Measurements from ENCODE around the gene TERT. TPM values are rescaled to one million over a fixed set of nuclear protein-coding genes. Genes with fewer than 3 reads are reported as not detected.
"Not testable (repeated sequence)": the region's sequence is repeated elsewhere in the genome, so short reads cannot be mapped to it uniquely, and the experiment has no call there.

Gene TERT
- total RNA-seq, 1 experiment from 2014 or later = 3.3 TPM

- no peaks in the 10 kb centered on the region for H3K27me3 ChIP-seq (ENCODE audit: low read length)
- peaks cover 7% of the 10 kb centered on the region; the same call in 1 of the 2 replicates for H4K20me1 ChIP-seq (ENCODE audit: insufficient read depth, low read depth, low read length)
- H3K79me2 ChIP-seq (ENCODE audit: low read length) = no peaks in the 10 kb centered on the region; the same call in 1 of the 2 replicates
- H3K9me3 ChIP-seq (ENCODE audit: low read length) = no peaks in the 10 kb centered on the region
- no peaks in the 10 kb centered on the region for H3K9me2 ChIP-seq (replicated peaks; ENCODE audit: insufficient read depth, low read length)
- no peak overlapping the region for H3K4me3 ChIP-seq (ENCODE audit: low read length)
- H3K27ac ChIP-seq (ENCODE audit: low read length) = no peak overlapping the region
- H3K4me1 ChIP-seq (ENCODE audit: low read length) = no peaks in the 10 kb centered on the region
- H3K9ac ChIP-seq (ENCODE audit: low read length) = no peak overlapping the region
- H2AFZ ChIP-seq (ENCODE audit: low read length) = no peak overlapping the region
- no peak for DNase-seq
- peaks cover 6% of the 10 kb centered on the region for H3K36me3 ChIP-seq (ENCODE audit: insufficient read depth, low read length)
- H3K4me2 ChIP-seq (ENCODE audit: low read depth, low read length, poor library complexity, severe bottlenecking) = no peak overlapping the region
Observed at GRCh38 chr5:1334831-1335539, 40.1 kb upstream of the TERT start.

GRCh38 chr5:1333986-1334385 lies 39.1 kb upstream of the TERT start:
- H3K4me2 ChIP-seq (ENCODE audit: low read depth, low read length, poor library complexity, severe bottlenecking) = no peak overlapping the region
- H3K79me2 ChIP-seq (ENCODE audit: low read length) = no peaks in the 10 kb centered on the region
- H3K4me3 ChIP-seq (ENCODE audit: low read length) = no peak overlapping the region
- no peaks in the 10 kb centered on the region for H3K4me1 ChIP-seq (ENCODE audit: low read length)
- H2AFZ ChIP-seq (ENCODE audit: low read length) = no peak overlapping the region
- no peak for DNase-seq
- no peaks in the 10 kb centered on the region for H3K27me3 ChIP-seq (ENCODE audit: low read length)
- peaks cover 6% of the 10 kb centered on the region; the same call in 1 of the 2 replicates for H4K20me1 ChIP-seq (ENCODE audit: insufficient read depth, low read depth, low read length)
- H3K9ac ChIP-seq (ENCODE audit: low read length) = no peak overlapping the region
- no peaks in the 10 kb centered on the region for H3K9me2 ChIP-seq (replicated peaks; ENCODE audit: insufficient read depth, low read length)
- H3K27ac ChIP-seq (ENCODE audit: low read length) = no peak overlapping the region
- H3K36me3 ChIP-seq (ENCODE audit: insufficient read depth, low read length) = peaks cover 5% of the 10 kb centered on the region
- no peaks in the 10 kb centered on the region for H3K9me3 ChIP-seq (ENCODE audit: low read length)

GRCh38 chr5:1333286-1333685 lies 38.4 kb upstream of the TERT start:
- not testable (repeated sequence) for H3K9me3 ChIP-seq (ENCODE audit: low read length); H3K27me3 ChIP-seq (ENCODE audit: low read length); H3K79me2 ChIP-seq (ENCODE audit: low read length); H3K4me1 ChIP-seq (ENCODE audit: low read length); H4K20me1 ChIP-seq (ENCODE audit: insufficient read depth, low read depth, low read length); H3K4me3 ChIP-seq (ENCODE audit: low read length); H3K9me2 ChIP-seq (replicated peaks; ENCODE audit: insufficient read depth, low read length); H3K36me3 ChIP-seq (ENCODE audit: insufficient read depth, low read length); H3K9ac ChIP-seq (ENCODE audit: low read length); H3K27ac ChIP-seq (ENCODE audit: low read length); H2AFZ ChIP-seq (ENCODE audit: low read length); H3K4me2 ChIP-seq (ENCODE audit: low read depth, low read length, poor library complexity, severe bottlenecking)
- peak; percentile 63 for DNase-seq

- H3K9ac ChIP-seq (ENCODE audit: low read length) = no peak overlapping the region
- H3K9me2 ChIP-seq (replicated peaks; ENCODE audit: insufficient read depth, low read length) = no peaks in the 10 kb centered on the region
- no peak overlapping the region for H3K4me2 ChIP-seq (ENCODE audit: low read depth, low read length, poor library complexity, severe bottlenecking)
- peaks cover 5% of the 10 kb centered on the region for H3K36me3 ChIP-seq (ENCODE audit: insufficient read depth, low read length)
- H3K4me3 ChIP-seq (ENCODE audit: low read length) = no peak overlapping the region
- no peaks in the 10 kb centered on the region for H3K79me2 ChIP-seq (ENCODE audit: low read length)
- peak; percentile 56 for DNase-seq
- H4K20me1 ChIP-seq (ENCODE audit: insufficient read depth, low read depth, low read length) = peaks cover 6% of the 10 kb centered on the region; the same call in 1 of the 2 replicates
- H2AFZ ChIP-seq (ENCODE audit: low read length) = no peak overlapping the region
- H3K9me3 ChIP-seq (ENCODE audit: low read length) = no peaks in the 10 kb centered on the region
- no peaks in the 10 kb centered on the region for H3K4me1 ChIP-seq (ENCODE audit: low read length)
- no peak overlapping the region for H3K27ac ChIP-seq (ENCODE audit: low read length)
- no peaks in the 10 kb centered on the region for H3K27me3 ChIP-seq (ENCODE audit: low read length)
Observed at GRCh38 chr5:1332461-1333001, 37.7 kb upstream of the TERT start.

- Histone ChIP-seq H3K4me1 (ENCODE audit: low read length) (no peaks in the 10 kb centered on the region), H2AFZ (ENCODE audit: low read length) (no peak overlapping the region), H3K27ac (ENCODE audit: low read length) (no peak overlapping the region), H3K27me3 (ENCODE audit: low read length) (no peaks in the 10 kb centered on the region), H3K9me2 (replicated peaks; ENCODE audit: insufficient read depth, low read length) (no peaks in the 10 kb centered on the region), H4K20me1 (ENCODE audit: insufficient read depth, low read depth, low read length) (peaks cover 6% of the 10 kb centered on the region; the same call in 1 of the 2 replicates), H3K9ac (ENCODE audit: low read length) (no peak overlapping the region), H3K9me3 (ENCODE audit: low read length) (no peaks in the 10 kb centered on the region), H3K36me3 (ENCODE audit: insufficient read depth, low read length) (peaks cover 5% of the 10 kb centered on the region), H3K4me3 (ENCODE audit: low read length) (no peak overlapping the region), H3K79me2 (ENCODE audit: low read length) (no peaks in the 10 kb centered on the region), H3K4me2 (ENCODE audit: low read depth, low read length, poor library complexity, severe bottlenecking) (no peak overlapping the region)
- DNase-seq = no peak
Observed at GRCh38 chr5:1331861-1332405, 37.1 kb upstream of the TERT start.

GRCh38 chr5:1330847-1331831 lies 36.3 kb upstream of the TERT start:
- peaks cover 5% of the 10 kb centered on the region for H3K36me3 ChIP-seq (ENCODE audit: insufficient read depth, low read length)

GRCh38 chr5:1330146-1330846 lies 35.4 kb upstream of the TERT start:
- Histone ChIP-seq H3K9ac (ENCODE audit: low read length) (no peak overlapping the region), H3K36me3 (ENCODE audit: insufficient read depth, low read length) (peaks cover 5% of the 10 kb centered on the region; the same call in 1 of the 2 replicates), H3K27ac (ENCODE audit: low read length) (no peak overlapping the region), H3K4me1 (ENCODE audit: low read length) (no peaks in the 10 kb centered on the region), H3K27me3 (ENCODE audit: low read length) (no peaks in the 10 kb centered on the region), H2AFZ (ENCODE audit: low read length) (no peak overlapping the region), H3K9me2 (replicated peaks; ENCODE audit: insufficient read depth, low read length) (no peaks in the 10 kb centered on the region), H4K20me1 (ENCODE audit: insufficient read depth, low read depth, low read length) (peaks cover 6% of the 10 kb centered on the region; the same call in 1 of the 2 replicates), H3K4me3 (ENCODE audit: low read length) (no peak overlapping the region), H3K4me2 (ENCODE audit: low read depth, low read length, poor library complexity, severe bottlenecking) (no peak overlapping the region), H3K9me3 (ENCODE audit: low read length) (no peaks in the 10 kb centered on the region), H3K79me2 (ENCODE audit: low read length) (no peaks in the 10 kb centered on the region)
- DNase-seq = no peak

More at GRCh38 chr5:1330847-1331831, 36.3 kb upstream of the TERT start:
- peaks cover 6% of the 10 kb centered on the region; the same call in 1 of the 2 replicates for H4K20me1 ChIP-seq (ENCODE audit: insufficient read depth, low read depth, low read length)
- no peaks in the 10 kb centered on the region for H3K27me3 ChIP-seq (ENCODE audit: low read length)
- H3K4me3 ChIP-seq (ENCODE audit: low read length) = no peak overlapping the region
- no peak overlapping the region for H3K4me2 ChIP-seq (ENCODE audit: low read depth, low read length, poor library complexity, severe bottlenecking)
- no peak overlapping the region for H3K27ac ChIP-seq (ENCODE audit: low read length)
- no peaks in the 10 kb centered on the region for H3K9me2 ChIP-seq (replicated peaks; ENCODE audit: insufficient read depth, low read length)
- no peak overlapping the region for H2AFZ ChIP-seq (ENCODE audit: low read length)
- no peaks in the 10 kb centered on the region for H3K79me2 ChIP-seq (ENCODE audit: low read length)
- H3K9me3 ChIP-seq (ENCODE audit: low read length) = no peaks in the 10 kb centered on the region
- H3K9ac ChIP-seq (ENCODE audit: low read length) = no peak overlapping the region
- no peak for DNase-seq
- no peaks in the 10 kb centered on the region for H3K4me1 ChIP-seq (ENCODE audit: low read length)

All from Karpas-422 (cell line).